Neural cell (in vitro differentiated cells): Measurements from ENCODE around the gene IL17A. TPM values are rescaled to one million over a fixed set of nuclear protein-coding genes. Genes with fewer than 3 reads are reported as not detected.
"Not testable (repeated sequence)": the region's sequence is repeated elsewhere in the genome, so short reads cannot be mapped to it uniquely, and the experiment has no call there.

Experiments
- H2AFZ ChIP-seq: fragments of 200-600, 300-800 bp; sonication (generic), shearing (Covaris generic); 2 replicates; pipeline ENCODE4 v1.6.0; 2014; ENCODE audit warnings: low read depth, mild to moderate bottlenecking, antibody characterized with exemption, low read length, moderate library complexity
- H3F3A ChIP-seq: fragments of 200-600 bp; shearing (Covaris generic); 2 replicates; pipeline ENCODE4 v1.6.1; 2016; ENCODE audit warnings: mild to moderate bottlenecking, moderate library complexity, mixed read lengths, antibody characterized with exemption, low read length; ENCODE audit not compliant: insufficient read depth, poor library complexity, severe bottlenecking
- H3K27ac ChIP-seq: fragments of 200-600, 300-800 bp; sonication (generic), shearing (Covaris generic); 2 replicates; pipeline ENCODE4 v1.5.1; 2014; ENCODE audit warnings: mild to moderate bottlenecking, low read length, moderate library complexity
- H3K27me3 ChIP-seq: fragments of 300-800, 200-600 bp; sonication (generic), shearing (Covaris generic); 2 replicates; pipeline ENCODE4 v1.6.0; 2014; ENCODE audit warnings: mild to moderate bottlenecking, low read depth, low read length, moderate library complexity; ENCODE audit not compliant: insufficient read depth
- H3K36me3 ChIP-seq: fragments of 300-800, 200-600 bp; sonication (generic), shearing (Covaris generic); 2 replicates; pipeline ENCODE4 v1.5.1; 2014; ENCODE audit warnings: mild to moderate bottlenecking, antibody characterized with exemption, low read length, moderate library complexity; ENCODE audit not compliant: insufficient read depth
- H3K4me2 ChIP-seq: fragments of 300-800, 200-600 bp; sonication (generic), shearing (Covaris generic); 2 replicates; pipeline ENCODE4 v1.6.0; 2014; ENCODE audit warnings: mild to moderate bottlenecking, low read length
- H3K4me3 ChIP-seq: fragments of 300-800, 200-600 bp; sonication (generic), shearing (Covaris generic); 2 replicates; pipeline ENCODE4 v1.5.1; 2014; ENCODE audit warnings: mild to moderate bottlenecking, low read length, moderate library complexity
- H3K79me2 ChIP-seq: fragments of 200-600 bp; shearing (Covaris generic); replicated peaks from 2 replicates; pipeline ENCODE4 v1.6.0; 2014; ENCODE audit warnings: mild to moderate bottlenecking, low read length, moderate library complexity; ENCODE audit not compliant: insufficient read depth
- H3K9ac ChIP-seq: fragments of 300-800, 200-600 bp; sonication (generic), shearing (Covaris generic); 2 replicates; pipeline ENCODE4 v1.6.1; 2016; ENCODE audit warnings: mild to moderate bottlenecking, low read length, mixed read lengths
- H3K9me2 ChIP-seq: fragments of 200-600 bp; shearing (Covaris generic); 2 replicates; pipeline ENCODE4 v1.6.1; 2016; ENCODE audit warnings: mild to moderate bottlenecking, low read length, mixed read lengths; ENCODE audit not compliant: insufficient read depth
- H3K9me3 ChIP-seq: fragments of 200-600, 300-800 bp; sonication (generic), shearing (Covaris generic); 2 replicates; pipeline ENCODE4 v1.6.1; 2016; ENCODE audit warnings: mild to moderate bottlenecking, mixed run types, low read length, moderate library complexity, mixed read lengths
- H4K20me1 ChIP-seq: fragments of 200-600 bp; shearing (Covaris generic); 2 replicates; pipeline ENCODE4 v1.6.1; 2016; ENCODE audit warnings: mild to moderate bottlenecking, mixed run types; ENCODE audit not compliant: insufficient read depth
- EP300 ChIP-seq: fragments of 450-650 bp; conservative IDR thresholded peaks from 2 replicates; pipeline ENCODE4 v1.6.1; 2014; ENCODE audit warnings: antibody characterized with exemption, mild to moderate bottlenecking, moderate library complexity; ENCODE audit not compliant: poor library complexity, severe bottlenecking
- EZH2 ChIP-seq: fragments of 200-600, 300-800 bp; shearing (Covaris generic), sonication (generic); IDR thresholded peaks from 2 replicates; pipeline ENCODE4 v1.6.1; 2014; ENCODE audit warnings: antibody characterized with exemption, low read length, borderline replicate concordance, mild to moderate bottlenecking; ENCODE audit not compliant: insufficient read depth, poor library complexity, severe bottlenecking
- MXI1 ChIP-seq: fragments of 450-650 bp; conservative IDR thresholded peaks from 2 replicates; pipeline ENCODE4 v1.6.1; 2014; ENCODE audit warnings: antibody characterized with exemption, mild to moderate bottlenecking; ENCODE audit not compliant: poor library complexity, severe bottlenecking
- POLR2AphosphoS5 ChIP-seq: IDR thresholded peaks from 2 replicates; pipeline ENCODE4 v1.6.1; 2012
- RAD21 ChIP-seq: fragments of 450-650 bp; conservative IDR thresholded peaks from 2 replicates; pipeline ENCODE4 v1.6.1; 2014; ENCODE audit warnings: antibody characterized with exemption, mild to moderate bottlenecking, moderate library complexity
- REST ChIP-seq: IDR thresholded peaks from 2 replicates; pipeline ENCODE4 v1.6.1; 2012; ENCODE audit warnings: borderline replicate concordance
- SMC3 ChIP-seq: fragments of 450-650 bp; conservative IDR thresholded peaks from 2 replicates; pipeline ENCODE4 v1.6.1; 2014; ENCODE audit warnings: antibody characterized with exemption, mild to moderate bottlenecking, moderate library complexity; ENCODE audit not compliant: poor library complexity
- TAF1 ChIP-seq: IDR thresholded peaks from 2 replicates; pipeline ENCODE4 v1.6.1; 2012; ENCODE audit warnings: low read depth
- polyA plus RNA-seq: library from polyadenylated mRNA; depleted of rRNA; stranded (reverse); fragments of >200 nt; gene quantifications from 2 replicates; pipeline ENCODE4 v1.2.3, GENCODE V29; 2014
- TF ChIP-seq, protein P1 (sequence below): fragments of 450-650 bp; IDR thresholded peaks from 2 replicates; pipeline ENCODE4 v1.5.1; 2014; ENCODE audit warnings: antibody characterized with exemption, mild to moderate bottlenecking, moderate library complexity; ENCODE audit not compliant: poor library complexity, severe bottlenecking

IL17A gene
- polyA plus RNA-seq, 1 donor from 2014 or later: not detected

DNA sequence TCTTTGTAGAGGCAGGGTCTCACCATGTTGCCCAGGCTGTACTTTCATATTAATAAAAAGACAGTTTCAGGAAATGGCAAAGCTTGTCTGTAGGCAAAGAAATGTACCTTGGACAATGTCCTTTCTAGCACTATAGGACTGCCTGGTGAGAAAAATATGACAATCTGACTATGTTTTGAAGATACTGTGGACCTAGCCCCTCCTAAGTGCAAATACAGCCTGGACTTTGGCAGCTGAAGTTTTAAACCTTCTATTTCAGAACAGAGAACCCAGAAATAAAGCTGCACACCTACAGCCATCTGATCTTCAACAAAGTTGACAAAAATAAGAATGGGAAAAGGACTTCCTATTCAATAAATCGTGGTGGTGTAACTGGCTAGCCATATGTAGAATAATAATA is 18.9 kb upstream of the IL17A start:
- Histone ChIP-seq H3K4me3 (no peak overlapping the region), H4K20me1 (no peaks in the 10 kb centered on the region), H3K79me2 (no peaks in the 10 kb centered on the region), H3K27me3 (no peaks in the 10 kb centered on the region), H2AFZ (no peak overlapping the region), H3K36me3 (no peaks in the 10 kb centered on the region), H3K9me2 (no peaks in the 10 kb centered on the region), H3K9ac (no peak overlapping the region), H3F3A (no peaks in the 10 kb centered on the region), H3K9me3 (no peaks in the 10 kb centered on the region), H3K27ac (no peak overlapping the region), H3K4me2 (no peak overlapping the region)
- no peak for TF ChIP-seq RAD21
- TF ChIP-seq EP300: no peak
- TF ChIP-seq POLR2AphosphoS5: no peak

DNA sequence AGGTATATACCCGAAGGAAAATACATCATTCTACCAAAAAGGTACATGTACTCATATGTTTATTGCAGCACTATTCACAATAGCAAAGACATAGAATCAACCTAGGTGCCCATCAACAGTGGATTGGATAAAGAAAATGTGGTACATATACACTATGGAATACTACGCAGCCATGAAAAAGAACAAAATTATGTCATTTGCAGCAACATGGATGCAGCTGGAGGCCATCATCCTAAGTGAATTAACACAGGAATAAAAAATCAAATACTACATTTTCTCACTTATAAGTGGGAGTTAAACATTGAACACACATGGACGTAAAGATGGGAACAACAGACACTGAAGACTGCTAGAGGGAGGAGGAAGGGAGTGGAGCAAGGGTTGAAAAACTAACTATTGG is 17.8 kb upstream of the IL17A start:
- H3K36me3 ChIP-seq, H3K9ac ChIP-seq, H3F3A ChIP-seq, H3K4me3 ChIP-seq, H3K9me3 ChIP-seq, H4K20me1 ChIP-seq, H3K9me2 ChIP-seq, H3K79me2 ChIP-seq, H3K4me2 ChIP-seq, H3K27me3 ChIP-seq, H2AFZ ChIP-seq, H3K27ac ChIP-seq: not testable (repeated sequence)

DNA sequence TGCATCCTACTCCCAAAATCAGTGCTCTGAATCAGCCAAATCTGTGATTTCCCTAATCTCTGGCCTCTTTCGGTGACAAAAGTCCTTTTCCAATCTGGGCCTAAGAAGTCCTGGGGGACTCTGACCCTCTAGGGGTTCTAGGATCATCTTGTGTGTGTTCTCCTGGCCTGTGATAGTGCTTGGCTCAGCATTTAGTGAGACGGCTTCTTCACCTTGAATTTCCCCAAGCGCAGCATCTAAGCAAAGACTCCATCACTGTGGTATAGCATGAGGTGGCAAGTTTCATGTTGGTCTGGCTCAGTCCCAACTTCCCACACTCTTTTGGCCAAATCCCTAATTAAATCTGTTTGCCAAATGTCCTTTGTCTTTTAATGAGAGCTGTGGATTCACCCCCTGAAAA is 12.1 kb upstream of the IL17A start:
- H3K27ac ChIP-seq: no peak overlapping the region
- TF ChIP-seq MXI1 (no peak), SMC3 (no peak), EP300 (no peak), POLR2AphosphoS5 (no peak), TAF1 (no peak), REST (no peak), RAD21 (no peak), EZH2 (no peak)
- TF ChIP-seq, protein P1, sequence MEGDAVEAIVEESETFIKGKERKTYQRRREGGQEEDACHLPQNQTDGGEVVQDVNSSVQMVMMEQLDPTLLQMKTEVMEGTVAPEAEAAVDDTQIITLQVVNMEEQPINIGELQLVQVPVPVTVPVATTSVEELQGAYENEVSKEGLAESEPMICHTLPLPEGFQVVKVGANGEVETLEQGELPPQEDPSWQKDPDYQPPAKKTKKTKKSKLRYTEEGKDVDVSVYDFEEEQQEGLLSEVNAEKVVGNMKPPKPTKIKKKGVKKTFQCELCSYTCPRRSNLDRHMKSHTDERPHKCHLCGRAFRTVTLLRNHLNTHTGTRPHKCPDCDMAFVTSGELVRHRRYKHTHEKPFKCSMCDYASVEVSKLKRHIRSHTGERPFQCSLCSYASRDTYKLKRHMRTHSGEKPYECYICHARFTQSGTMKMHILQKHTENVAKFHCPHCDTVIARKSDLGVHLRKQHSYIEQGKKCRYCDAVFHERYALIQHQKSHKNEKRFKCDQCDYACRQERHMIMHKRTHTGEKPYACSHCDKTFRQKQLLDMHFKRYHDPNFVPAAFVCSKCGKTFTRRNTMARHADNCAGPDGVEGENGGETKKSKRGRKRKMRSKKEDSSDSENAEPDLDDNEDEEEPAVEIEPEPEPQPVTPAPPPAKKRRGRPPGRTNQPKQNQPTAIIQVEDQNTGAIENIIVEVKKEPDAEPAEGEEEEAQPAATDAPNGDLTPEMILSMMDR: no peak
- no peaks in the 10 kb centered on the region for H3F3A ChIP-seq
- no peaks in the 10 kb centered on the region for H3K9me2 ChIP-seq
- H3K9me3 ChIP-seq: no peaks in the 10 kb centered on the region
- H3K79me2 ChIP-seq: no peaks in the 10 kb centered on the region
- H2AFZ ChIP-seq: no peak overlapping the region
- no peaks in the 10 kb centered on the region for H4K20me1 ChIP-seq
- H3K27me3 ChIP-seq: no peaks in the 10 kb centered on the region
- H3K4me3 ChIP-seq: no peak overlapping the region
- no peak overlapping the region for H3K4me2 ChIP-seq
- no peak overlapping the region for H3K9ac ChIP-seq
- H3K36me3 ChIP-seq: no peaks in the 10 kb centered on the region
